Esophagus muscularis mucosa (tissue), 4 donors: Measurements from ENCODE around the gene FOS. TPM values are rescaled to one million over a fixed set of nuclear protein-coding genes. Genes with fewer than 3 reads are reported as not detected.

Source experiments
- DNase-seq: peaks from one replicate; pipeline ENCODE4 v3.0.0-alpha.2; 2017; ENCODE audit errors: extremely low spot score
- H3K27ac ChIP-seq, 4 donors: fragments of 200-600 bp; sonication (generic); replicated peaks in 1 of 4; 1 replicate in 3 of 4; 2 replicates in 1 of 4; pipeline ENCODE4 v1.5.1; 2016 to 2019; ENCODE audit warnings: mild to moderate bottlenecking in 1 of 4
- H3K27me3 ChIP-seq, 4 donors: fragments of 200-600 bp; sonication (generic); one replicate each; pipeline versions ENCODE4 v1.5.1 to v1.6.0; 2016 to 2019
- H3K36me3 ChIP-seq, 4 donors: fragments of 200-600 bp; sonication (generic); one replicate each; pipeline ENCODE4 v1.5.1; 2016 to 2019
- H3K4me1 ChIP-seq, 4 donors: fragments of 200-600 bp; sonication (generic); one replicate each; pipeline ENCODE4 v1.5.1; 2016 to 2019
- H3K4me3 ChIP-seq, 4 donors: fragments of 200-600 bp; sonication (generic); 1 replicate in 2 of 4; 2 replicates in 2 of 4; pipeline ENCODE4 v1.5.1; 2016 to 2019; ENCODE audit warnings: mild to moderate bottlenecking in 4 of 4, moderate library complexity in 1 of 4
- H3K9me3 ChIP-seq, 4 donors: fragments of 200-600 bp; sonication (generic); 1 replicate in 3 of 4; 2 replicates in 1 of 4; pipeline ENCODE4 v1.5.1; 2016 to 2019
- CTCF ChIP-seq, 3 experiments: fragments of 200-600 bp in 2 of 3; fragments of 450-650 bp in 1 of 3; sonication (generic) in 2 of 3; IDR thresholded peaks; one replicate each; pipeline ENCODE4 v1.5.1; 2017 to 2019; ENCODE audit warnings: antibody characterized with exemption in 3 of 3, mild to moderate bottlenecking in 2 of 3, moderate library complexity in 1 of 3
- EP300 ChIP-seq: sonication (generic); formaldehyde crosslinking; IDR thresholded peaks from one replicate; pipeline ENCODE4 v1.6.1; 2017; ENCODE audit warnings: antibody characterized with exemption
- POLR2A ChIP-seq: fragments of 450-650 bp; IDR thresholded peaks from one replicate; pipeline ENCODE4 v1.6.1; 2017; ENCODE audit warnings: antibody characterized with exemption, moderate library complexity, mild to moderate bottlenecking, low read depth
- POLR2AphosphoS5 ChIP-seq, 2 donors: sonication (generic); formaldehyde crosslinking; IDR thresholded peaks; one replicate each; pipeline ENCODE4 v1.6.1; 2017; ENCODE audit warnings: antibody characterized with exemption in 2 of 2
- WGBS: methylation state at CpG from one replicate; pipeline ENCODE4 v1.1.5; 2018; 5-methylcytosine and 5-hydroxymethylcytosine counted together
- intact Hi-C: fragments of 100-400 bp; cut with DNase I; formaldehyde crosslinking; loops from one replicate; pipeline ENCODE4 v1.15.1; 2023
- total RNA-seq, 4 donors: library from RNA; depleted of rRNA; stranded (reverse); fragments of >200 nt; gene quantifications; one replicate each; pipeline versions ENCODE4 v1.1.0 to v1.2.1, GENCODE V29; 2016

Gene FOS
- total RNA-seq, 4 donors from 2014 or later, result 68.6 to 695 (median 143) TPM

GRCh38 chr14:75249251-75249957 lies 29.2 kb upstream of the FOS start:
- 60% methylated on average over 10 of the region's 10 CpGs for WGBS
- H3K27ac ChIP-seq, result no peak overlapping the region
- no peaks in the 10 kb centered on the region for H3K27me3 ChIP-seq
- no peak overlapping the region for H3K4me3 ChIP-seq
- intact Hi-C loops, result no loop called here
- no peak for DNase-seq
- H3K9me3 ChIP-seq, result no peaks in the 10 kb centered on the region
- no peaks in the 10 kb centered on the region for H3K36me3 ChIP-seq
- no peak for TF ChIP-seq EP300
- TF ChIP-seq CTCF (IDR thresholded peaks at IDR 0.05), result no peak
- no peak for TF ChIP-seq POLR2A
- no peak for TF ChIP-seq POLR2AphosphoS5 (IDR thresholded peaks at IDR 0.05)
- H3K4me1 ChIP-seq, result peaks cover 0 to 5% (median under 1%) of the 10 kb centered on the region in 4 donors

- TF ChIP-seq EP300, result no peak
- no peak for TF ChIP-seq CTCF (IDR thresholded peaks at IDR 0.05)
- TF ChIP-seq POLR2AphosphoS5 (IDR thresholded peaks at IDR 0.05), result no peak
- no peak for TF ChIP-seq POLR2A
- WGBS, result 85% methylated on average over 2 of the region's 2 CpGs
- Histone ChIP-seq H3K4me1 (peaks cover 0 to 9% (median 3%) of the 10 kb centered on the region in 4 donors), H3K4me3 (no peak overlapping the region), H3K9me3 (no peaks in the 10 kb centered on the region), H3K27me3 (no peaks in the 10 kb centered on the region), H3K36me3 (no peaks in the 10 kb centered on the region), H3K27ac (no peak overlapping the region)
- DNase-seq, result no peak
- intact Hi-C loops, result no loop called here
These were observed 28.7 kb upstream of the FOS start for GRCh38 chr14:75249958-75250336.

- Histone ChIP-seq H3K4me3 (no peak overlapping the region), H3K36me3 (no peaks in the 10 kb centered on the region), H3K9me3 (no peaks in the 10 kb centered on the region), H3K27ac (no peak overlapping the region), H3K27me3 (no peaks in the 10 kb centered on the region), H3K4me1 (peaks cover 0 to 9% (median 3%) of the 10 kb centered on the region in 4 donors)
- intact Hi-C loops, result no loop called here
- WGBS, result 88% methylated on average over 4 of the region's 4 CpGs
- TF ChIP-seq POLR2A (no peak), EP300 (no peak), CTCF (IDR thresholded peaks at IDR 0.05) (no peak), POLR2AphosphoS5 (IDR thresholded peaks at IDR 0.05) (no peak)
- DNase-seq, result no peak
These were observed 27.8 kb upstream of the FOS start for GRCh38 chr14:75250800-75251199.

GRCh38 chr14:75252254-75252837 lies 26.3 kb upstream of the FOS start:
- no peak for DNase-seq
- TF ChIP-seq EP300, result no peak
- TF ChIP-seq POLR2AphosphoS5 (IDR thresholded peaks at IDR 0.05), result no peak
- no peak for TF ChIP-seq POLR2A
- no peak for TF ChIP-seq CTCF (IDR thresholded peaks at IDR 0.05)
- 89% methylated on average over 10 of the region's 10 CpGs for WGBS
- H3K36me3 ChIP-seq, result no peaks in the 10 kb centered on the region
- H3K4me3 ChIP-seq, result no peak overlapping the region
- no peak overlapping the region for H3K27ac ChIP-seq
- intact Hi-C loops, result no loop called here
- H3K9me3 ChIP-seq, result no peaks in the 10 kb centered on the region
- H3K4me1 ChIP-seq, result peaks cover 0 to 9% (median 3%) of the 10 kb centered on the region in 4 donors
- H3K27me3 ChIP-seq, result no peaks in the 10 kb centered on the region
